Peyer's patch (tissue), 4 donors: ENCODE data around the gene RPL23.
A peak's percentile ranks its signal among the peaks of the same experiment; 100 is the strongest.

Source experiments
- CTCF ChIP-seq, 6 experiments: fragments of 450-650 bp in 4 of 6; fragments of 200-600 bp in 2 of 6; sonication (generic) in 1 of 6; IDR thresholded peaks; one replicate each; pipeline ENCODE4 v1.5.1; 2017 to 2019; ENCODE audit warnings: antibody characterized with exemption in 6 of 6, mild to moderate bottlenecking in 3 of 6, moderate library complexity in 1 of 6
- POLR2A ChIP-seq, 2 donors: fragments of 450-650 bp; IDR thresholded peaks; one replicate each; pipeline ENCODE4 v1.5.1; 2017; ENCODE audit warnings: antibody characterized with exemption in 2 of 2, mild to moderate bottlenecking in 2 of 2, moderate library complexity in 2 of 2

GRCh38 chr17:38898291-38898679 is 44.8 kb upstream of the RPL23 start:
- no peak for TF ChIP-seq CTCF (IDR thresholded peaks at IDR 0.05)
- peak; percentile 18 to 23 for TF ChIP-seq POLR2A (IDR thresholded peaks at IDR 0.05)
